Retinal pigment epithelial cell (primary cell): Measurements from ENCODE around the gene NXNL2.
A peak's percentile ranks its signal among the peaks of the same experiment; 100 is the strongest.

Experiments used
- DNase-seq: peaks from one replicate; pipeline ENCODE4 v3.0.0-alpha.2; 2010; ENCODE audit warnings: low read depth
- H3K4me3 ChIP-seq: 2 replicates; pipeline ENCODE4 v1.5.1; 2011; ENCODE audit warnings: mild to moderate bottlenecking, low read length, control low read depth, moderate library complexity
- CTCF ChIP-seq: conservative IDR thresholded peaks from 2 replicates; pipeline ENCODE4 v1.5.1; 2011; ENCODE audit warnings: low read depth, low read length, control low read depth, inconsistent platforms

The NXNL2 gene

GRCh38 chr9:88530051-88530450 is 4.9 kb upstream of the NXNL2 start:
- no peak for TF ChIP-seq CTCF
- DNase-seq, result peak; percentile 30
- H3K4me3 ChIP-seq, result no peak overlapping the region

GRCh38 chr9:88531920-88532698 is 2.9 kb upstream of the NXNL2 start:
- DNase-seq, result peak; percentile 50
- peak overlapping the region; percentile 40 for H3K4me3 ChIP-seq
- peak; percentile 37 for TF ChIP-seq CTCF

GRCh38 chr9:88533951-88534455 is 975 bp upstream of the NXNL2 start:
- peak overlapping the region; percentile 59 for H3K4me3 ChIP-seq
- DNase-seq, result no peak
- TF ChIP-seq CTCF, result no peak

GRCh38 chr9:88535226-88536022 is 446 bp downstream of the NXNL2 start:
- no peak for DNase-seq
- H3K4me3 ChIP-seq, result peak overlapping the region; percentile 68
- TF ChIP-seq CTCF, result peak; percentile 35

GRCh38 chr9:88536023-88536324 is 996 bp downstream of the NXNL2 start:
- no peak for DNase-seq
- H3K4me3 ChIP-seq, result peak overlapping the region; percentile 68
- TF ChIP-seq CTCF, result no peak

GRCh38 chr9:88536951-88537760 is 2.2 kb downstream of the NXNL2 start:
- no peak for DNase-seq
- no peak for TF ChIP-seq CTCF
- H3K4me3 ChIP-seq, result no peak overlapping the region
